ENCODE measurements around the gene STIMATE. TPM values are rescaled to one million over a fixed set of nuclear protein-coding genes. Genes with fewer than 3 reads are reported as not detected.

The STIMATE gene
- polyA plus RNA-seq, 1 experiment = 10.0 TPM

GRCh38 chr3:52805270-52806039, 91.9 kb downstream of the STIMATE start:
- Histone ChIP-seq H3K9me3 (ENCODE audit: control insufficient read depth, insufficient read depth, low read length) (no peaks in the 10 kb centered on the region; the same call in 1 of the 2 replicates), H3K27ac (ENCODE audit: low read depth, low read length) (no peak overlapping the region), H3K27me3 (ENCODE audit: control insufficient read depth, insufficient read depth, low read length) (peaks cover 17% of the 10 kb centered on the region), H3K4me3 (ENCODE audit: low read depth, low read length) (no peak overlapping the region)
- TF ChIP-seq CTCF (IDR thresholded peaks at IDR 0.05; ENCODE audit: low read depth, low read length) = no peak
- no peak for DNase-seq (ENCODE audit: low read depth, low spot score)
- CTCF ChIA-PET = no interaction called here
- POLR2A ChIA-PET = interaction anchor here (0.7 kb wide), 1 partner anchor 13 kb away, joined by 8 read pairs; no protein-coding TSS in a partner anchor

- H3K27ac ChIP-seq (ENCODE audit: low read depth, low read length) = no peak overlapping the region
- DNase-seq (ENCODE audit: low read depth, low spot score) = no peak
- no peaks in the 10 kb centered on the region; the same call in 1 of the 2 replicates for H3K9me3 ChIP-seq (ENCODE audit: control insufficient read depth, insufficient read depth, low read length)
- H3K4me3 ChIP-seq (ENCODE audit: low read depth, low read length) = no peak overlapping the region
- peaks cover 3% of the 10 kb centered on the region for H3K27me3 ChIP-seq (ENCODE audit: control insufficient read depth, insufficient read depth, low read length)
- no peak for TF ChIP-seq CTCF (IDR thresholded peaks at IDR 0.05; ENCODE audit: low read depth, low read length)
- POLR2A ChIA-PET = no interaction called here
- CTCF ChIA-PET = no interaction called here
Observed at GRCh38 chr3:52801839-52802238, 95.5 kb downstream of the STIMATE start.

GRCh38 chr3:52800079-52800478, 97.3 kb downstream of the STIMATE start:
- no peak for DNase-seq (ENCODE audit: low read depth, low spot score)
- CTCF ChIA-PET = no interaction called here
- H3K4me3 ChIP-seq (ENCODE audit: low read depth, low read length) = no peak overlapping the region
- POLR2A ChIA-PET = no interaction called here
- no peak overlapping the region for H3K27ac ChIP-seq (ENCODE audit: low read depth, low read length)
- TF ChIP-seq CTCF (IDR thresholded peaks at IDR 0.05; ENCODE audit: low read depth, low read length) = no peak
- no peaks in the 10 kb centered on the region for H3K27me3 ChIP-seq (ENCODE audit: control insufficient read depth, insufficient read depth, low read length)
- no peaks in the 10 kb centered on the region; the same call in 1 of the 2 replicates for H3K9me3 ChIP-seq (ENCODE audit: control insufficient read depth, insufficient read depth, low read length)

GRCh38 chr3:52798978-52799476, 98.3 kb downstream of the STIMATE start:
- ChIA-PET CTCF (no interaction called here), POLR2A (interaction anchor here (1.0 kb wide), 1 partner anchor 28 kb away, joined by 4 read pairs; the partner anchor contains the start of gene NEK4)
- peak; percentile 36 for TF ChIP-seq CTCF (IDR thresholded peaks at IDR 0.05; ENCODE audit: low read depth, low read length)
- Histone ChIP-seq H3K27ac (ENCODE audit: low read depth, low read length) (no peak overlapping the region), H3K27me3 (ENCODE audit: control insufficient read depth, insufficient read depth, low read length) (no peaks in the 10 kb centered on the region), H3K9me3 (ENCODE audit: control insufficient read depth, insufficient read depth, low read length) (no peaks in the 10 kb centered on the region; the same call in 1 of the 2 replicates), H3K4me3 (ENCODE audit: low read depth, low read length) (no peak overlapping the region)
- no peak for DNase-seq (ENCODE audit: low read depth, low spot score)

- POLR2A ChIA-PET = interaction anchor here (1.0 kb wide), 1 partner anchor 28 kb away, joined by 4 read pairs; the partner anchor contains the start of gene NEK4
Observed at GRCh38 chr3:52798376-52798977, 98.9 kb downstream of the STIMATE start.

More at GRCh38 chr3:52798376-52798977, 98.9 kb downstream of the STIMATE start:
- CTCF ChIA-PET = no interaction called here
- Histone ChIP-seq H3K27me3 (ENCODE audit: control insufficient read depth, insufficient read depth, low read length) (no peaks in the 10 kb centered on the region), H3K27ac (ENCODE audit: low read depth, low read length) (no peak overlapping the region), H3K9me3 (ENCODE audit: control insufficient read depth, insufficient read depth, low read length) (no peaks in the 10 kb centered on the region; the same call in 1 of the 2 replicates), H3K4me3 (ENCODE audit: low read depth, low read length) (no peak overlapping the region)
- TF ChIP-seq CTCF (IDR thresholded peaks at IDR 0.05; ENCODE audit: low read depth, low read length) = no peak
- DNase-seq (ENCODE audit: low read depth, low spot score) = no peak
